Measurements from ENCODE around the gene LIME1. TPM values are rescaled to one million over a fixed set of nuclear protein-coding genes. Genes with fewer than 3 reads are reported as not detected.

Gene LIME1
- total RNA-seq, 1 experiment from 2014 or later, result 4.5 TPM

DNA sequence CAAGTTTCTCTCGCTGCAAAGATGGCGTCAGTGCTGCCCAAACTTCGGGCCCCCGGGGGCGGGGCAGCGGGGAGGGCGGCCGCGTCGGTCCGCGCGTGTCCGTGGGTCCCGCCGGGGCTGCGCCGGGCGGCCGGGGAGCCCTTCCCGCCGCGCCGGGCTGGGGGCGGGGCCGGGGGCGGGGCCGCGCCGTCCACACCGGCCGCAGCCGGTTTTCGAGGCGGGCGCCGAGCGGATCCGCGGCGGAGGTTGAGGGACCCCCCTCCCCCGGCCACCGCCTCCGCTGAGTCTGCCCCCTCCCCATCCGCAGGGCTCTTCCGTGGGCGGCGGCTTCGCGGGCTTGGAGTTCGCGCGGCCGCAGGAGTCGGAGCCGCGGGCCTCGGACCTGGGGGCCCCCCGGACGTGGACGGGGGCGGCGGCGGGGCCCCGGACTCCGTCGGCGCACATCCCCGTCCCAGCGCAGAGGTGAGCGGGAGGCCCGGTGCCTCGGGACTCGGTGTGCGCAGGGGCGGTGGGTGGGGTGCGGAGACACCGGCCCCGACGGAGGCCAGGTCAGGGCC is 3.7 kb downstream of the LIME1 start:
- Mint-ChIP-seq H3K27me3 (ENCODE audit: low read depth) (no peaks in the 10 kb centered on the region), H3K4me3 (peak overlapping the region; percentile 60), H3K27ac (no peak overlapping the region), H3K36me3 (0 out of 2 replicates have a peak, but pooled peaks cover 3% of the 10 kb centered on the region), H3K9me3 (no peaks in the 10 kb centered on the region), H3K4me1 (no peaks in the 10 kb centered on the region)
- DNase-seq (ENCODE audit: low spot score), result peak; percentile 60
- ChIA-PET POLR2A (interaction anchor here (1.0 to 1.5 kb wide), 3 partner anchors 116 to 880 kb away, joined by 3 to 8 read pairs (median 4); partner anchors contain the start of gene TPD52L2), CTCF (interaction anchor here (0.7 to 2.1 kb wide), 17 partner anchors 10 to 343 kb away, joined by 3 to 33 read pairs (median 7); partner anchors contain the start of genes ARFRP1, HELZ2, PRPF6 and PTK6)
- no peak for TF ChIP-seq MYBL2 (CRISPR knock-in tag; IDR thresholded peaks at IDR 0.05)
- TF ChIP-seq SMAD4 (CRISPR knock-in tag; IDR thresholded peaks at IDR 0.05), result no peak
- no peak for TF ChIP-seq NR2C2 (CRISPR knock-in tag; IDR thresholded peaks at IDR 0.05)
- TF ChIP-seq, protein P1, sequence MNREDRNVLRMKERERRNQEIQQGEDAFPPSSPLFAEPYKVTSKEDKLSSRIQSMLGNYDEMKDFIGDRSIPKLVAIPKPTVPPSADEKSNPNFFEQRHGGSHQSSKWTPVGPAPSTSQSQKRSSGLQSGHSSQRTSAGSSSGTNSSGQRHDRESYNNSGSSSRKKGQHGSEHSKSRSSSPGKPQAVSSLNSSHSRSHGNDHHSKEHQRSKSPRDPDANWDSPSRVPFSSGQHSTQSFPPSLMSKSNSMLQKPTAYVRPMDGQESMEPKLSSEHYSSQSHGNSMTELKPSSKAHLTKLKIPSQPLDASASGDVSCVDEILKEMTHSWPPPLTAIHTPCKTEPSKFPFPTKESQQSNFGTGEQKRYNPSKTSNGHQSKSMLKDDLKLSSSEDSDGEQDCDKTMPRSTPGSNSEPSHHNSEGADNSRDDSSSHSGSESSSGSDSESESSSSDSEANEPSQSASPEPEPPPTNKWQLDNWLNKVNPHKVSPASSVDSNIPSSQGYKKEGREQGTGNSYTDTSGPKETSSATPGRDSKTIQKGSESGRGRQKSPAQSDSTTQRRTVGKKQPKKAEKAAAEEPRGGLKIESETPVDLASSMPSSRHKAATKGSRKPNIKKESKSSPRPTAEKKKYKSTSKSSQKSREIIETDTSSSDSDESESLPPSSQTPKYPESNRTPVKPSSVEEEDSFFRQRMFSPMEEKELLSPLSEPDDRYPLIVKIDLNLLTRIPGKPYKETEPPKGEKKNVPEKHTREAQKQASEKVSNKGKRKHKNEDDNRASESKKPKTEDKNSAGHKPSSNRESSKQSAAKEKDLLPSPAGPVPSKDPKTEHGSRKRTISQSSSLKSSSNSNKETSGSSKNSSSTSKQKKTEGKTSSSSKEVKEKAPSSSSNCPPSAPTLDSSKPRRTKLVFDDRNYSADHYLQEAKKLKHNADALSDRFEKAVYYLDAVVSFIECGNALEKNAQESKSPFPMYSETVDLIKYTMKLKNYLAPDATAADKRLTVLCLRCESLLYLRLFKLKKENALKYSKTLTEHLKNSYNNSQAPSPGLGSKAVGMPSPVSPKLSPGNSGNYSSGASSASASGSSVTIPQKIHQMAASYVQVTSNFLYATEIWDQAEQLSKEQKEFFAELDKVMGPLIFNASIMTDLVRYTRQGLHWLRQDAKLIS (CRISPR knock-in tag; IDR thresholded peaks at IDR 0.05; ENCODE audit: borderline replicate concordance), result no peak
- TF ChIP-seq PRRX2 (CRISPR knock-in tag; IDR thresholded peaks at IDR 0.05), result no peak
- TF ChIP-seq, protein P2, sequence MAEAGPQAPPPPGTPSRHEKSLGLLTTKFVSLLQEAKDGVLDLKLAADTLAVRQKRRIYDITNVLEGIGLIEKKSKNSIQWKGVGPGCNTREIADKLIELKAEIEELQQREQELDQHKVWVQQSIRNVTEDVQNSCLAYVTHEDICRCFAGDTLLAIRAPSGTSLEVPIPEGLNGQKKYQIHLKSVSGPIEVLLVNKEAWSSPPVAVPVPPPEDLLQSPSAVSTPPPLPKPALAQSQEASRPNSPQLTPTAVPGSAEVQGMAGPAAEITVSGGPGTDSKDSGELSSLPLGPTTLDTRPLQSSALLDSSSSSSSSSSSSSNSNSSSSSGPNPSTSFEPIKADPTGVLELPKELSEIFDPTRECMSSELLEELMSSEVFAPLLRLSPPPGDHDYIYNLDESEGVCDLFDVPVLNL (CRISPR knock-in tag; IDR thresholded peaks at IDR 0.05; ENCODE audit: borderline replicate concordance, low read depth), result no peak
- TF ChIP-seq, protein P3, sequence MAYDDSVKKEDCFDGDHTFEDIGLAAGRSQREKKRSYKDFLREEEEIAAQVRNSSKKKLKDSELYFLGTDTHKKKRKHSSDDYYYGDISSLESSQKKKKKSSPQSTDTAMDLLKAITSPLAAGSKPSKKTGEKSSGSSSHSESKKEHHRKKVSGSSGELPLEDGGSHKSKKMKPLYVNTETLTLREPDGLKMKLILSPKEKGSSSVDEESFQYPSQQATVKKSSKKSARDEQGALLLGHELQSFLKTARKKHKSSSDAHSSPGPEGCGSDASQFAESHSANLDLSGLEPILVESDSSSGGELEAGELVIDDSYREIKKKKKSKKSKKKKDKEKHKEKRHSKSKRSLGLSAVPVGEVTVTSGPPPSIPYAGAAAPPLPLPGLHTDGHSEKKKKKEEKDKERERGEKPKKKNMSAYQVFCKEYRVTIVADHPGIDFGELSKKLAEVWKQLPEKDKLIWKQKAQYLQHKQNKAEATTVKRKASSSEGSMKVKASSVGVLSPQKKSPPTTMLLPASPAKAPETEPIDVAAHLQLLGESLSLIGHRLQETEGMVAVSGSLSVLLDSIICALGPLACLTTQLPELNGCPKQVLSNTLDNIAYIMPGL (CRISPR knock-in tag; IDR thresholded peaks at IDR 0.05), result no peak
- TF ChIP-seq, protein P4, sequence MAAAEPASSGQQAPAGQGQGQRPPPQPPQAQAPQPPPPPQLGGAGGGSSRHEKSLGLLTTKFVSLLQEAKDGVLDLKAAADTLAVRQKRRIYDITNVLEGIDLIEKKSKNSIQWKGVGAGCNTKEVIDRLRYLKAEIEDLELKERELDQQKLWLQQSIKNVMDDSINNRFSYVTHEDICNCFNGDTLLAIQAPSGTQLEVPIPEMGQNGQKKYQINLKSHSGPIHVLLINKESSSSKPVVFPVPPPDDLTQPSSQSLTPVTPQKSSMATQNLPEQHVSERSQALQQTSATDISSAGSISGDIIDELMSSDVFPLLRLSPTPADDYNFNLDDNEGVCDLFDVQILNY (CRISPR knock-in tag; IDR thresholded peaks at IDR 0.05), result no peak; the same call in 1 of the 2 replicates
- no peak for TF ChIP-seq ZNF219 (CRISPR knock-in tag; IDR thresholded peaks at IDR 0.05; ENCODE audit: borderline replicate concordance)
- TF ChIP-seq NFYB (CRISPR knock-in tag; conservative IDR thresholded peaks at IDR 0.05; ENCODE audit: low read depth), result no peak
- no peak for TF ChIP-seq KAT7 (CRISPR knock-in tag; IDR thresholded peaks at IDR 0.05; ENCODE audit: borderline replicate concordance)
- TF ChIP-seq, protein P5, sequence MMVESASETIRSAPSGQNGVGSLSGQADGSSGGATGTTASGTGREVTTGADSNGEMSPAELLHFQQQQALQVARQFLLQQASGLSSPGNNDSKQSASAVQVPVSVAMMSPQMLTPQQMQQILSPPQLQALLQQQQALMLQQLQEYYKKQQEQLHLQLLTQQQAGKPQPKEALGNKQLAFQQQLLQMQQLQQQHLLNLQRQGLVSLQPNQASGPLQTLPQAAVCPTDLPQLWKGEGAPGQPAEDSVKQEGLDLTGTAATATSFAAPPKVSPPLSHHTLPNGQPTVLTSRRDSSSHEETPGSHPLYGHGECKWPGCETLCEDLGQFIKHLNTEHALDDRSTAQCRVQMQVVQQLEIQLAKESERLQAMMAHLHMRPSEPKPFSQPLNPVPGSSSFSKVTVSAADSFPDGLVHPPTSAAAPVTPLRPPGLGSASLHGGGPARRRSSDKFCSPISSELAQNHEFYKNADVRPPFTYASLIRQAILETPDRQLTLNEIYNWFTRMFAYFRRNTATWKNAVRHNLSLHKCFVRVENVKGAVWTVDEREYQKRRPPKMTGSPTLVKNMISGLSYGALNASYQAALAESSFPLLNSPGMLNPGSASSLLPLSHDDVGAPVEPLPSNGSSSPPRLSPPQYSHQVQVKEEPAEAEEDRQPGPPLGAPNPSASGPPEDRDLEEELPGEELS (CRISPR knock-in tag; IDR thresholded peaks at IDR 0.05), result no peak
- TF ChIP-seq CREM (CRISPR knock-in tag; IDR thresholded peaks at IDR 0.05), result no peak
- TF ChIP-seq ZNF423 (CRISPR knock-in tag; IDR thresholded peaks at IDR 0.05), result no peak
- TF ChIP-seq, protein P6, sequence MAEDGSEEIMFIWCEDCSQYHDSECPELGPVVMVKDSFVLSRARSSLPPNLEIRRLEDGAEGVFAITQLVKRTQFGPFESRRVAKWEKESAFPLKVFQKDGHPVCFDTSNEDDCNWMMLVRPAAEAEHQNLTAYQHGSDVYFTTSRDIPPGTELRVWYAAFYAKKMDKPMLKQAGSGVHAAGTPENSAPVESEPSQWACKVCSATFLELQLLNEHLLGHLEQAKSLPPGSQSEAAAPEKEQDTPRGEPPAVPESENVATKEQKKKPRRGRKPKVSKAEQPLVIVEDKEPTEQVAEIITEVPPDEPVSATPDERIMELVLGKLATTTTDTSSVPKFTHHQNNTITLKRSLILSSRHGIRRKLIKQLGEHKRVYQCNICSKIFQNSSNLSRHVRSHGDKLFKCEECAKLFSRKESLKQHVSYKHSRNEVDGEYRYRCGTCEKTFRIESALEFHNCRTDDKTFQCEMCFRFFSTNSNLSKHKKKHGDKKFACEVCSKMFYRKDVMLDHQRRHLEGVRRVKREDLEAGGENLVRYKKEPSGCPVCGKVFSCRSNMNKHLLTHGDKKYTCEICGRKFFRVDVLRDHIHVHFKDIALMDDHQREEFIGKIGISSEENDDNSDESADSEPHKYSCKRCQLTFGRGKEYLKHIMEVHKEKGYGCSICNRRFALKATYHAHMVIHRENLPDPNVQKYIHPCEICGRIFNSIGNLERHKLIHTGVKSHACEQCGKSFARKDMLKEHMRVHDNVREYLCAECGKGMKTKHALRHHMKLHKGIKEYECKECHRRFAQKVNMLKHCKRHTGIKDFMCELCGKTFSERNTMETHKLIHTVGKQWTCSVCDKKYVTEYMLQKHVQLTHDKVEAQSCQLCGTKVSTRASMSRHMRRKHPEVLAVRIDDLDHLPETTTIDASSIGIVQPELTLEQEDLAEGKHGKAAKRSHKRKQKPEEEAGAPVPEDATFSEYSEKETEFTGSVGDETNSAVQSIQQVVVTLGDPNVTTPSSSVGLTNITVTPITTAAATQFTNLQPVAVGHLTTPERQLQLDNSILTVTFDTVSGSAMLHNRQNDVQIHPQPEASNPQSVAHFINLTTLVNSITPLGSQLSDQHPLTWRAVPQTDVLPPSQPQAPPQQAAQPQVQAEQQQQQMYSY (CRISPR knock-in tag; IDR thresholded peaks at IDR 0.05), result no peak
- TF ChIP-seq, protein P7, sequence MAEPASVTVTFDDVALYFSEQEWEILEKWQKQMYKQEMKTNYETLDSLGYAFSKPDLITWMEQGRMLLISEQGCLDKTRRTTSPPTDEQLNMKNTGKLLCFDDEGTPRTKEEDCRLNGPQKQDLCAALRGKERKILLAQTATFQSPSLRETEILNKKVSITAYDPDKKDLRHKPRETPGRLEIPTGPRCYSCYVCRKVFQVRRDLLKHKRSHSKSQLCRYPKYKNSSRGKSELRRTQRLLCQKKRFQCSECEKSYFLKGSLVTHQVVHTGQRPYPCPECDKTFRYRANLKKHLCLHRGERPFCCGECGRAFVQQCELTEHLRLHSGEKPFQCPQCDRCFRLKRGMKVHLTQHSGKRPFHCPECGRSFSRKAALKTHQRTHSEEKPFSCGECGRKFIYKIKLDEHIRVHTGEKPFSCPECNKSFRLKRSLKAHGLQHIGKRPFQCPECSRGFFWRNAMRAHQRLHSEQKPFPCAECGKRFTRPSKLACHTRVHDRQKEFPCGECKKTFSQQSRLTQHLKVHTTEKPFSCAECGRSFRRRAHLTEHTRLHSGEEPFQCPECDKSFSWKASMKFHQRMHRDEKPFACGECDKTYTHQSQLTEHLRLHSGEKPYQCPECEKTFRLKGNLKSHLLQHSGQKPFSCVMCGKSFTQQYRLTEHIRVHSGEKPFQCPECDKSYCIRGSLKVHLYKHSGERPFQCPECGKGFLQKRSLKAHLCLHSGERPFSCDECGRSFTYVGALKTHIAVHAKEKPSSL (CRISPR knock-in tag; conservative IDR thresholded peaks at IDR 0.05), result no peak
- no peak for TF ChIP-seq NR1H2 (CRISPR knock-in tag; IDR thresholded peaks at IDR 0.05)
- ATAC-seq, result no peak; the same call in 1 of the 2 replicates

Data from WTC11 (cell line).